OCI-LY3 (cell line): ENCODE data around the gene C1orf105.
A peak's percentile ranks its signal among the peaks of the same experiment; 100 is the strongest.

Experiments used
- EZH2phosphoT487 ChIP-seq: fragments of 200-600 bp; shearing (Covaris generic); IDR thresholded peaks from 2 replicates; pipeline ENCODE4 v1.6.1; 2018; ENCODE audit warnings: antibody characterized with exemption, mixed run types, low read depth
- TF ChIP-seq, protein P1 (sequence below): fragments of 200-600, 300-600 bp; sonication (generic); IDR thresholded peaks from 2 replicates; pipeline ENCODE4 v1.5.1; 2014; ENCODE audit warnings: antibody characterized with exemption, low read length, low read depth

- TF ChIP-seq, protein P1, sequence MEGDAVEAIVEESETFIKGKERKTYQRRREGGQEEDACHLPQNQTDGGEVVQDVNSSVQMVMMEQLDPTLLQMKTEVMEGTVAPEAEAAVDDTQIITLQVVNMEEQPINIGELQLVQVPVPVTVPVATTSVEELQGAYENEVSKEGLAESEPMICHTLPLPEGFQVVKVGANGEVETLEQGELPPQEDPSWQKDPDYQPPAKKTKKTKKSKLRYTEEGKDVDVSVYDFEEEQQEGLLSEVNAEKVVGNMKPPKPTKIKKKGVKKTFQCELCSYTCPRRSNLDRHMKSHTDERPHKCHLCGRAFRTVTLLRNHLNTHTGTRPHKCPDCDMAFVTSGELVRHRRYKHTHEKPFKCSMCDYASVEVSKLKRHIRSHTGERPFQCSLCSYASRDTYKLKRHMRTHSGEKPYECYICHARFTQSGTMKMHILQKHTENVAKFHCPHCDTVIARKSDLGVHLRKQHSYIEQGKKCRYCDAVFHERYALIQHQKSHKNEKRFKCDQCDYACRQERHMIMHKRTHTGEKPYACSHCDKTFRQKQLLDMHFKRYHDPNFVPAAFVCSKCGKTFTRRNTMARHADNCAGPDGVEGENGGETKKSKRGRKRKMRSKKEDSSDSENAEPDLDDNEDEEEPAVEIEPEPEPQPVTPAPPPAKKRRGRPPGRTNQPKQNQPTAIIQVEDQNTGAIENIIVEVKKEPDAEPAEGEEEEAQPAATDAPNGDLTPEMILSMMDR: peak; percentile 82
- no peak for TF ChIP-seq EZH2phosphoT487
These were observed 21.3 kb upstream of the C1orf105 start for GRCh38 chr1:172398970-172399755.
